ENCODE results near the gene KRT13. TPM values are rescaled to one million over a fixed set of nuclear protein-coding genes. Genes with fewer than 3 reads are reported as not detected.

The KRT13 gene
- total RNA-seq, 2 experiments from 2014 or later, result not detected

DNA sequence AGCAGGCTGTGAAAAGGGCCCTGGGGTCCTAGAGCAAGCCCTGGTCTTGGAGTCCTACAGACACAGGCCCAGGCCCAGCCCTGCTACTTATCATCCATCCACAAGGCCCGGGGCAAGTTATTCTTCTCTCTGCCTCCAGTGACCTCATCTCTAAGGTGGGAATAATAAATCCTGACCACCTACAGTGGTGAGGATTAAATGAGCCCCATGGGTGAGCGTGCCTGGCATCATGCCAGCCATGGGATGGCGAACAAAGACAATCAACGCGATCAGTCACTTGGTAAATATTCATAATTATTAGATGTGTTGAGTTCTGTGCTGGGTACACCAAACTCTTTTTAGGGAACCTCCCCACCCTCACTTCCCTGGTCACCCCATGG, 7.7 kb upstream of the KRT13 start:
- Mint-ChIP-seq H3K36me3 (ENCODE audit: low read depth) (no peaks in the 10 kb centered on the region), H3K27me3 (ENCODE audit: low read depth) (no peaks in the 10 kb centered on the region), H3K4me1 (ENCODE audit: low read depth) (no peaks in the 10 kb centered on the region), H3K4me3 (no peak overlapping the region), H3K9me3 (no peaks in the 10 kb centered on the region), H3K27ac (no peak overlapping the region)
- intact Hi-C loops (cut with micrococcal nuclease), result no loop called here
- no peak for DNase-seq
- CTCF ChIA-PET, result interaction anchor here (1.0 kb wide), 1 partner anchor 36 kb away, joined by 3 read pairs; no protein-coding TSS in a partner anchor

DNA sequence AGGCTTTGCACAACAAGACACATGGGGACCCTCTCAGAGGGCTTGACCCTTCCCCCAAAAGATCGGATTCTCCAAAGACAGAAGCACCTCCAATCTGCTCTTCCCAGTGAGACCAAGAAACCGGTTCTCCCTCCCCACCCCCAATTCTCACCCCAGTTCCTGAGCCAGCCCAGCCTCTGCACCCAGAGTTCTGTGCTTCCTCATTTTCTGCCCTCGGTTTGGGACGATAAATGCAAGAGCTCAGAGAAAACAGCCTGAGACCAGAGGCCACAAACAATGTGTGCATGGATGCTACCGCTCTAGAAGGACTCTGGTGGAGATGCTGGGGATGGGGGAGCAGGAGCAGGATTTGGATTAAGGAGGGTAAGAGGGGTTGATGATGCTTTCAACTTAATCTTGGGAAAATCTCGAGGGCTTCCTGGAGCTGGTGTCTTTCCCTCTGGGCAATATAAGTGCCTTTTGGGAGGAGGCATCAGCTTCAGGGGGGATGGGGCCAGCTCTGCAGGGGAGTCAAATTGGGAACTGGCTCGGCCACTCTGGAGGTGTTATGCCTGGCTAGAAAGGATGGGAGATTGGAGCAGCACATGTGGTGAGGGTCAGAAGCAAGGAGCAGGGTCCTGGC, 7.2 kb upstream of the KRT13 start:
- Mint-ChIP-seq H3K9me3 (no peaks in the 10 kb centered on the region), H3K4me1 (ENCODE audit: low read depth) (no peaks in the 10 kb centered on the region), H3K27me3 (ENCODE audit: low read depth) (no peaks in the 10 kb centered on the region), H3K36me3 (ENCODE audit: low read depth) (no peaks in the 10 kb centered on the region), H3K4me3 (no peak overlapping the region), H3K27ac (no peak overlapping the region)
- no peak for DNase-seq
- intact Hi-C loops (cut with micrococcal nuclease), result no loop called here
- CTCF ChIA-PET, result interaction anchor here (0.6 to 1.0 kb wide), 3 partner anchors 17 to 37 kb away, joined by 3 read pairs; no protein-coding TSS in a partner anchor

DNA sequence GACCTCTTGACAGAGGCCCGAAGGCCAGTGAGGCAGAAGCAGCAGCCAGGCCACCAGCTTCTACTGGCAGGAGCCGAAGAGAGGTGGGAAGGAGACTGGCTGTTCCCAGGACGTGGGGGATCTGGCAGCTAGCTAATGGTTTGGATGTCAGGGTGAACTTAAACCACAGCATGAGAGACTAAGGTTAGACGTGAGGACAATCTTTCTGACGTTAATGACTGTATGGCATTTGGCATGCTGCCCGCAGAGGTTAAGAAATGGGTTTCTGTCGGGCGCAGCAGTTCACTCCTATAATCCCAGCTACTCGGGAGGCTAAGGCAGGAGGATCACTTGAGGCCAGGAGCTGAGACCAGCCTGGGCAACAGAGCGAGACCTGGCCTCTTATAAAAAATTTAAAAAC, 6.3 kb upstream of the KRT13 start:
- H3K4me1 Mint-ChIP-seq (ENCODE audit: low read depth), result no peaks in the 10 kb centered on the region
- CTCF ChIA-PET, result interaction anchor here (0.8 kb wide), 1 partner anchor 16 kb away, joined by 3 read pairs; no protein-coding TSS in a partner anchor
- H3K9me3 Mint-ChIP-seq, result no peaks in the 10 kb centered on the region
- H3K27me3 Mint-ChIP-seq (ENCODE audit: low read depth), result no peaks in the 10 kb centered on the region
- H3K36me3 Mint-ChIP-seq (ENCODE audit: low read depth), result no peaks in the 10 kb centered on the region
- no peak for DNase-seq
- intact Hi-C loops (cut with micrococcal nuclease), result no loop called here
- no peak overlapping the region for H3K4me3 Mint-ChIP-seq
- H3K27ac Mint-ChIP-seq, result no peak overlapping the region

DNA sequence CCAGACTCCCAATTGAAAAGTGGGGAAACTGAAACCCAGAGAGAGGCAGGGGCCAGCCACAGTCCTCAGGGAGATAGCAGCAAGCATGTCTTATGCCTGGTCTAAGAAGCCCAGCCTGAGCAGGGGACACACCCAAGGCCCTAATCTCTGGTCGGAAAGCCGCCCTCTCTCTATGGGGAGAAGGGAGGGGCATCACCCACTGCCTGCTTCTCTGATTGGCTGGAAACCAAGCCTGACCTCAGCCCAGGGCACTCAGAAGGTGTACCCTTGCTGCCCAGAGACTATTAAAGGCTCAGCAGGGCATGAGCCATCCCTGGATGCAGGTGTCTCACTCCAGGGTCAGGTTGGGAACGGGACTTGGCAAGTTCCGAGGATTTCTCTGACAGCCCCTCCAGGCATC, 5.7 kb upstream of the KRT13 start:
- Mint-ChIP-seq H3K4me1 (ENCODE audit: low read depth) (no peaks in the 10 kb centered on the region), H3K9me3 (no peaks in the 10 kb centered on the region), H3K36me3 (ENCODE audit: low read depth) (no peaks in the 10 kb centered on the region), H3K27me3 (ENCODE audit: low read depth) (no peaks in the 10 kb centered on the region), H3K27ac (no peak overlapping the region), H3K4me3 (no peak overlapping the region)
- no peak for DNase-seq
- intact Hi-C loops (cut with micrococcal nuclease), result no loop called here
- CTCF ChIA-PET, result interaction anchor here (0.9 kb wide), 1 partner anchor 137 kb away, joined by 3 read pairs; no protein-coding TSS in a partner anchor

DNA sequence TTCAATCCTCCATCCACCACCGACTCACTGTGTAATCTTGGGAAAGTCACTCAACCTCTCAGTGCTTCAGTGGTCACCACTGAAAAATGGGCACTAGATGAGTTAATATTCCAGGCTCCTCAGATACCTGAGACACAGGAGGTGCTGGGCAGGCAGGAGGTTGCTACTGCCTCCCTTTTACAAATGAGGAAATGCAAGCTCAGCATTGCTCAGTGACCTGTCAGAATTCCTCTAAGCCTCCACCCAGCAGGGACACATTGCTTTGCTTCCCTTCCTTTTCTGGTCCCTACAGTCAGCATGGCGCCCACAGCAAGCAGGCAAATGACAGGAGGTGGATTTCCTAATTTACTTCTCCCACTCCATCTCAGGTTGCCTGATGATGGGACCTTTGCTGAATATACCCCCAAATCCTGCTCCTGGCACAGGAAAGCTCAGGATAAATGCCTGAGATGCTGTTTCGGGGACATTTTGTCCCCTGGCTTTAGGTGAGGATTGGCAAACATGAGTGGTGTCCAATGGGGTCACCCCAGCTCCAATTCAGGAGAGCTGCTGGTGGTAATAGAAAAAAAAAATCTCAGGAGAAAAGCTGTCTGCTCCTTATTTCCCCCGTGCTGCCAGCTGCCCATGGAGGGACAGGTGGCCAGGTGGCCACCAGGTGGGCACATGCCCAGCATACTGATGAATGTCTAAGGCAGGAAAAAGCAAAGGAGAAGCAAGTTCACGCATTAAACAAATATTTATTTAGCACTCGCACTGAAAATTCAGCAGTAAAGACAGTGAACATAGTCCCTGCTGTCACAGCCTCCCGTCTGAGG, 5.0 kb upstream of the KRT13 start:
- Mint-ChIP-seq H3K9me3 (no peaks in the 10 kb centered on the region), H3K4me3 (no peak overlapping the region), H3K27ac (no peak overlapping the region), H3K27me3 (ENCODE audit: low read depth) (no peaks in the 10 kb centered on the region), H3K4me1 (ENCODE audit: low read depth) (no peaks in the 10 kb centered on the region), H3K36me3 (ENCODE audit: low read depth) (no peaks in the 10 kb centered on the region)
- CTCF ChIA-PET, result interaction anchor here (0.9 kb wide), 1 partner anchor 138 kb away, joined by 3 read pairs; no protein-coding TSS in a partner anchor
- no peak for DNase-seq
- intact Hi-C loops (cut with micrococcal nuclease), result no loop called here

DNA sequence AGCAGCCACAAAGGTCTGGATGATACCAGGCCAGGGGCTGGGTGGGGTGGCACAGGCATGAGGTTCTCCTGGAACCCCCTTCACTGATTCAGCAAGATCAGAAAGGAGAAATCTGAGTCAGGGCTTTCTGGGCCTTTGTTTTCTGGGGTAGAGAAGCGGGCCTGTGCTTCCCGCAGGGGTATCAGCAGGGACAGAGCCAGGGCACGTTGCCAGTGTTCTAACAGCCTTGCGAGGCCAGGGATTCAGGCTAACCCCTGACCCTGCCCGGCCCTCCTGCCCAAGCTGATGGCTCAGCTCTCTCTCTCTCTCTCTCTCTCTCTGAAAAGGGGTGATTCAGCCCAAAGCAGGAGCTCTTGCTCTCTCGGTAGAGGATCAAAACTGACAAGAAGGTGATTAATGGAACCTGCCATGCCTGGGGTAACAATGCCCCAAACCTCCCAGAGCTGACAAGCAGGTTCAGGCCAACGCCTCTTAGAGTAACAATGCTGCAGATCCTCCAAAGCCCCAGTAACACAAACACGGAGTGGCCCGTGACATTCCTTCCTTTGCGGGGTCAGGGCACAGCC, 2.0 kb upstream of the KRT13 start:
- DNase-seq, result no peak
- Mint-ChIP-seq H3K4me3 (no peak overlapping the region), H3K36me3 (ENCODE audit: low read depth) (no peaks in the 10 kb centered on the region), H3K27ac (no peak overlapping the region), H3K9me3 (no peaks in the 10 kb centered on the region), H3K4me1 (ENCODE audit: low read depth) (no peaks in the 10 kb centered on the region), H3K27me3 (ENCODE audit: low read depth) (no peaks in the 10 kb centered on the region)
- CTCF ChIA-PET, result no interaction called here
- intact Hi-C loops (cut with micrococcal nuclease), result no loop called here

DNA sequence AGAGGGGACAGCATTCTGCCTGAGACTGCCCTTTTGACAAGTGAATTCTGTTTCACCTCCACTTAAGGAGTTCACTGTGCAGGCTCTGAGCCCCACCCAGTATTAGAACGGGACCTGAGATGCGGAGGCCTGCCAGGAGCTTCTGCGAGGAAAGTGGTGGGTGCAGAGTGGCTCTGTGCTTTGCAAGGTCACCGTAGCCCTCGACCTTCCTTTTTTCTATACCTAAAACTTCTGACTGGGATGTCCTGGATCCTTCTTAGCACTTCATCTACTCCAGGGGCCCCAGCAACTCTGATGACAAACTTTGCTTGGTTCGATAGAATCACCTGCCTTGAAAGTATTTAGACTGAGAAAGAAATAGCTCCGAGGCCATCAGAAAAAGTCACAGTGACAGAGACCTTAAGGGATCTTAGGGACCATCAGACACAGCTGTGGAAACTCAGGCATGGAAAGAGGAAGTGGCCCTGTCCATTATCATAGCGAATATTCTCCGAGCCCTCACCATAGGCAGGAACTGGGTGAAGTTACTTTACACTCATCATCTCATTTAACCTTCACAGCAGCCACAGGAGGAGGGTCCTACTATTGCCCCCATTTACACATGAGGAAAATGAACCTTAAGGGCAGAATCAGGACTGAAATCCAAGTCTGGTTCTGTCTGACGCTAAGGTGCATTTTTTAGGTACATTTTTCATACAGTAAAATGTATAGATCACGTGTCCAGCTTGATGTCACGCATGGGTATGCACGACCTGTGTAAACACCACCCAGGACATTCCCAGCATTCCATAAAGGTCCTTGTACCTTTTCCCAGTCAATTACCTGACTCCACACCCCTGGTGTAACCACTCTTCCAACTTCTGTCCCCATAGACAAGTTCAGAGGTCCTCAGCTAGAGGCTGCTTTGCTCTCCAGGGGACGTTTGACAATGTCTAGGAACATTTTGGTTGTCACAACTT, 676 bp upstream of the KRT13 start:
- CTCF ChIA-PET, result interaction anchor here (0.5 to 1.7 kb wide), 2 partner anchors 43 to 61 kb away, joined by 3 to 5 read pairs; no protein-coding TSS in a partner anchor
- no peak overlapping the region for H3K4me3 Mint-ChIP-seq
- DNase-seq, result no peak
- no peaks in the 10 kb centered on the region for H3K9me3 Mint-ChIP-seq
- no peak overlapping the region for H3K27ac Mint-ChIP-seq
- H3K36me3 Mint-ChIP-seq (ENCODE audit: low read depth), result no peaks in the 10 kb centered on the region
- H3K27me3 Mint-ChIP-seq (ENCODE audit: low read depth), result no peaks in the 10 kb centered on the region
- intact Hi-C loops (cut with micrococcal nuclease), result no loop called here
- no peaks in the 10 kb centered on the region for H3K4me1 Mint-ChIP-seq (ENCODE audit: low read depth)

DNA sequence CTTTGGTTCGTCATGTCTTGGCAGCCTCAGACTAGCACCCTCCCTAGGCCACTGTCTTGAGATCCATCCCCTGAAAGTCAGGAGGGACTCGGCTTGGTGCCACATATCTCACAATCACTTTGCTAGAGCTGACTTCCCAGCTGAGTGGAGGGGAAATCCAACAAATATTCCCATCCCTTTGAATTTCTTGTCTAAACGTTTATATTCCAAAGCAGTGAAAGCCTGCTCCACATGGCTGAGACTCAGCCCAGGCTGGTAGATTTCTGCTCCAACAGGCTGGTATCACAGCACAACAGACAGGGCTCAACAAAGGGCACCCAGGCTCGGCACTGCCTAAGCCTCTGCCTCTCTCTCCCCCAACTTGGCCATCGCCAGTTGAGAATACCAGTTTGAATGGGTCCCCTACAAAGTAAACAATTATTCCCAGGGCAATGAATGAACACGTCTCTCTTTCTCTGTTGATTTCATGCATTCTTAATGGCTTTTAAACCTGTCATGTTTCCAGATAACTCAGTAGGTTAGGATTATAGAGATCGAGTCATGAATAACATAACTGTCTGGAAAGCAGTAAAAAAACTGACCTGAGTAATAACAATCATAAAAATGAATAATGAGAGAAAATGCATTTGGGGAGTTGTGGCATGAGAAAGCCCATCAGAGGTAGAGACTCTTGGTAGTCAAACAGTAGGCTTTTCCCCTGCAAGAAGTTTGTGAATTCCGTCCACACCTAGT, 1.0 kb downstream of the KRT13 start:
- no peak overlapping the region for H3K27ac Mint-ChIP-seq
- CTCF ChIA-PET, result interaction anchor here (1.7 kb wide), 1 partner anchor 45 kb away, joined by 5 read pairs; no protein-coding TSS in a partner anchor
- no peak overlapping the region for H3K4me3 Mint-ChIP-seq
- no peaks in the 10 kb centered on the region for H3K27me3 Mint-ChIP-seq (ENCODE audit: low read depth)
- intact Hi-C loops (cut with micrococcal nuclease), result no loop called here
- no peak for DNase-seq
- no peaks in the 10 kb centered on the region for H3K9me3 Mint-ChIP-seq
- no peaks in the 10 kb centered on the region for H3K4me1 Mint-ChIP-seq (ENCODE audit: low read depth)
- H3K36me3 Mint-ChIP-seq (ENCODE audit: low read depth), result no peaks in the 10 kb centered on the region

DNA sequence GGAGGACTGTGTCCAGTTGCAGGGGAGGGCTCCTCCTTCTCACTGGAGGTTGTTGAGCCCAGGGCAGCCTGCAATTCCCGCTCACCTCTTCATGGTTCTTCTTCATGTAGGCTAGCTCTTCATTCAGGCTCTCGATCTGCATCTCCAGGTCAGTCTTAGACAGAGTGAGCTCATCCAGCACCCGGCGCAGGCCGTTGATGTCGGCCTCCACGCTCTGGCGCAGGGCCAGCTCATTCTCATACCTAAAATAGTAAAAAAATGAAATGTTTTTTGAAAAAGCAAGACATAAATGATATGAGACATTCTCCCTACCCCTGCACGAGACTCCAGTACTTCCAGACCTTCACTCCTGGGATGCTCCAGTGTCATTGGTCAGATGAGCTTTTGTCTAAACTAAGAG, 2.2 kb downstream of the KRT13 start:
- intact Hi-C loops (cut with micrococcal nuclease), result no loop called here
- no peaks in the 10 kb centered on the region for H3K9me3 Mint-ChIP-seq
- H3K36me3 Mint-ChIP-seq (ENCODE audit: low read depth), result no peaks in the 10 kb centered on the region
- no peak overlapping the region for H3K4me3 Mint-ChIP-seq
- no peaks in the 10 kb centered on the region for H3K4me1 Mint-ChIP-seq (ENCODE audit: low read depth)
- CTCF ChIA-PET, result interaction anchor here (0.6 to 0.9 kb wide), 3 partner anchors 46 to 159 kb away, joined by 3 to 6 read pairs (median 3); no protein-coding TSS in a partner anchor
- H3K27me3 Mint-ChIP-seq (ENCODE audit: low read depth), result no peaks in the 10 kb centered on the region
- no peak overlapping the region for H3K27ac Mint-ChIP-seq
- no peak for DNase-seq

DNA sequence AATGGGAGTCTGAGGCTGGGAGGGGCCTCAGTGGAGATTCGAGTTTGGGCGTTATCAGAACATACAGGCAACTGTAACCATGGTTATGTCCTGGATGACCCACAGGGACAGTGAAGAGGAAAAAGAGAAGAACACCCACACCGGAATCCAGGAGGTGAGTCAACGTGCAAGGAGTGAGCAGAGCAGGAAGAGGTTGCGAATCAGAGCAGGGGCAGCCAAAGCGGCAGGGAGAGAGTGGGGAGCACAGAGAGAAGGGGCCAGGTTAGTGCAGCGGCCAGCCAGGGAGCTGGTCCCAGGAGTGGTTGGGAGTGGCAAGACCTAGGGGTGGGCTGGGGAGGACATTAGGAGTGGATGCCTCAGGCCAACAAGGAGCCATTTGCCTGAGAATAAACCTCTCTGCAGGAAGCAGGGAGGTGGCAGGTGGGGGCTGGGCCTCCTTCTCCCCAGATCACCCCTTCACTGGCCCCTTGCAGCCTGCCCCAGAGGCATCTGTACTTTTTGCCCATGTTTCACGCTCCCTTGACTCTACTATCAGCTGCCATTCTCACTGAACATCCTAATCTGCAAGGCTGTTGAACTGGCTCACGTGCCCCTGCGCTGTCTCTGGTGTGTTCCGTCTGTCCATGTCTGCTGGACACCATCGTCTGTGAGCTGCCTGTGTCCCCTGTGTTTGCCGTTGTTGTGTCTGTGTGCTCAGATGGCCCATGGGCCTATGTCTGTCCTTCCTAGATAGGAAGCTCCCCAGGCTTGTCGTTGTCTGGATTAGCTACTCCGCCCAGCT, 5.1 kb downstream of the KRT13 start:
- Mint-ChIP-seq H3K27ac (no peak overlapping the region), H3K9me3 (no peaks in the 10 kb centered on the region), H3K4me1 (ENCODE audit: low read depth) (peaks cover 5% of the 10 kb centered on the region), H3K27me3 (ENCODE audit: low read depth) (no peaks in the 10 kb centered on the region), H3K36me3 (ENCODE audit: low read depth) (no peaks in the 10 kb centered on the region), H3K4me3 (no peak overlapping the region)
- intact Hi-C loops (cut with micrococcal nuclease), result no loop called here
- CTCF ChIA-PET, result interaction anchor here (1.0 kb wide), 1 partner anchor 170 kb away, joined by 3 read pairs; no protein-coding TSS in a partner anchor
- DNase-seq, result no peak

DNA sequence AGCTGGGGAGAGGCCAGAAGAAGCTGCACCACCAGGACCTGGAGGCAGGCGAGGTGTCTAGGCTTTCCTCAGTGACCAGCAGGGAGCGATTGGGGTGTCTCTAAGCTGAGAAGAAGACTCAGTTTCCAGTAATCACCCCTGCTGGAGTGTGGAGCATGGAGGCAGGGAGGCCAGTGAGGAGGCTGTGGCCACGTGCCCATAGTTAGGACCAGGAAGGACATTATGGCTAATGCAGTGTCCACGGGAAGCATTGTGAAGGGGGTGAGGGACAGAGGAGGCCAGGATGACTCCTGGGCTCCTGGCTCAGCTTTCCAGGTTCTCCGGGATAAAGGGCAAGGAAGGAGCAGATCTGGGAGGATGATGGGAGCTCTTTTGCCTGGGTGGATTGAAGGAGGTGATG, 5.7 kb downstream of the KRT13 start:
- no peak overlapping the region for H3K27ac Mint-ChIP-seq
- intact Hi-C loops (cut with micrococcal nuclease), result loop anchor here (5.0 to 10.0 kb wide), 3 partner anchors 48 to 375 kb away; partner anchors contain the start of gene KRTAP4-12

More for the DNA sequence above, 5.7 kb downstream of the KRT13 start:
- Mint-ChIP-seq H3K36me3 (ENCODE audit: low read depth) (no peaks in the 10 kb centered on the region), H3K27me3 (ENCODE audit: low read depth) (no peaks in the 10 kb centered on the region), H3K4me1 (ENCODE audit: low read depth) (peaks cover 5% of the 10 kb centered on the region), H3K9me3 (no peaks in the 10 kb centered on the region), H3K4me3 (no peak overlapping the region)
- DNase-seq, result no peak
- CTCF ChIA-PET, result no interaction called here

All from activated naive CD4-positive, alpha-beta T cell treated with anti-CD3 and anti-CD28 coated beads for 36 hours (primary cell).